HEK293 (cell line): Measurements from ENCODE around the gene LRRFIP1.

Experiments
- OVOL3 ChIP-seq: fragments of 450-650 bp; formaldehyde crosslinking; IDR thresholded peaks from 2 replicates; pipeline ENCODE4 v1.5.1; 2016; ENCODE audit warnings: missing biosample characterization, missing genetic modification characterization
- PRDM4 ChIP-seq: fragments of 450-650 bp; formaldehyde crosslinking; IDR thresholded peaks from 2 replicates; pipeline ENCODE4 v1.5.1; 2017; ENCODE audit warnings: missing biosample characterization, missing genetic modification characterization
- SETDB1 ChIP-seq: IDR thresholded peaks from one replicate; pipeline ENCODE4 v1.6.1; 2017; ENCODE audit warnings: mild to moderate bottlenecking, low read length, moderate library complexity, mixed read lengths; ENCODE audit not compliant: insufficient read length
- YY1 ChIP-seq: fragments of 450-650 bp; formaldehyde crosslinking; IDR thresholded peaks from 2 replicates; pipeline ENCODE4 v1.5.1; 2018; ENCODE audit warnings: missing biosample characterization, missing genetic modification characterization
- ZBTB8A ChIP-seq: fragments of 450-650 bp; formaldehyde crosslinking; IDR thresholded peaks from 2 replicates; pipeline ENCODE4 v1.5.1; 2016; ENCODE audit warnings: missing biosample characterization, missing genetic modification characterization
- ZIC2 ChIP-seq: fragments of 450-650 bp; formaldehyde crosslinking; IDR thresholded peaks from 2 replicates; pipeline ENCODE4 v1.5.1; 2016; ENCODE audit warnings: missing biosample characterization, missing genetic modification characterization
- ZNF121 ChIP-seq: fragments of 450-650 bp; formaldehyde crosslinking; IDR thresholded peaks from 2 replicates; pipeline ENCODE4 v1.5.1; 2016; ENCODE audit warnings: missing biosample characterization, missing genetic modification characterization
- ZNF311 ChIP-seq: fragments of 450-650 bp; formaldehyde crosslinking; IDR thresholded peaks from 2 replicates; pipeline ENCODE4 v1.5.1; 2017; ENCODE audit warnings: missing biosample characterization, missing genetic modification characterization, borderline replicate concordance
- ZNF488 ChIP-seq: fragments of 450-650 bp; formaldehyde crosslinking; IDR thresholded peaks from 2 replicates; pipeline ENCODE4 v1.5.1; 2016; ENCODE audit warnings: missing biosample characterization, missing genetic modification characterization
- ZNF529 ChIP-seq: fragments of 450-650 bp; formaldehyde crosslinking; IDR thresholded peaks from 2 replicates; pipeline ENCODE4 v1.5.1; 2017; ENCODE audit warnings: missing genetic modification characterization, missing biosample characterization; ENCODE audit not compliant: insufficient replicate concordance
- ZNF544 ChIP-seq: fragments of 450-650 bp; formaldehyde crosslinking; IDR thresholded peaks from 2 replicates; pipeline ENCODE4 v1.5.0; 2017; ENCODE audit warnings: missing biosample characterization, missing genetic modification characterization
- TF ChIP-seq, protein P1 (sequence below): fragments of 450-650 bp; formaldehyde crosslinking; IDR thresholded peaks from 2 replicates; pipeline ENCODE4 v1.5.1; 2016; ENCODE audit warnings: missing biosample characterization, missing genetic modification characterization
- TF ChIP-seq, protein P2 (sequence below): fragments of 450-650 bp; IDR thresholded peaks from 2 replicates; pipeline ENCODE4 v1.5.1; 2018; ENCODE audit warnings: missing biosample characterization, missing genetic modification characterization

- TF ChIP-seq ZNF529 (no peak), PRDM4 (no peak), ZNF311 (no peak), SETDB1 (no peak), ZNF488 (tag by site-specific recombination) (no peak), ZNF544 (no peak), YY1 (tag by site-specific recombination) (no peak), ZBTB8A (tag by site-specific recombination) (no peak), ZNF121 (tag by site-specific recombination) (no peak), ZIC2 (tag by site-specific recombination) (no peak), OVOL3 (no peak)
- TF ChIP-seq, protein P1, sequence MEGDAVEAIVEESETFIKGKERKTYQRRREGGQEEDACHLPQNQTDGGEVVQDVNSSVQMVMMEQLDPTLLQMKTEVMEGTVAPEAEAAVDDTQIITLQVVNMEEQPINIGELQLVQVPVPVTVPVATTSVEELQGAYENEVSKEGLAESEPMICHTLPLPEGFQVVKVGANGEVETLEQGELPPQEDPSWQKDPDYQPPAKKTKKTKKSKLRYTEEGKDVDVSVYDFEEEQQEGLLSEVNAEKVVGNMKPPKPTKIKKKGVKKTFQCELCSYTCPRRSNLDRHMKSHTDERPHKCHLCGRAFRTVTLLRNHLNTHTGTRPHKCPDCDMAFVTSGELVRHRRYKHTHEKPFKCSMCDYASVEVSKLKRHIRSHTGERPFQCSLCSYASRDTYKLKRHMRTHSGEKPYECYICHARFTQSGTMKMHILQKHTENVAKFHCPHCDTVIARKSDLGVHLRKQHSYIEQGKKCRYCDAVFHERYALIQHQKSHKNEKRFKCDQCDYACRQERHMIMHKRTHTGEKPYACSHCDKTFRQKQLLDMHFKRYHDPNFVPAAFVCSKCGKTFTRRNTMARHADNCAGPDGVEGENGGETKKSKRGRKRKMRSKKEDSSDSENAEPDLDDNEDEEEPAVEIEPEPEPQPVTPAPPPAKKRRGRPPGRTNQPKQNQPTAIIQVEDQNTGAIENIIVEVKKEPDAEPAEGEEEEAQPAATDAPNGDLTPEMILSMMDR (tag by site-specific recombination) = no peak
- TF ChIP-seq, protein P2, sequence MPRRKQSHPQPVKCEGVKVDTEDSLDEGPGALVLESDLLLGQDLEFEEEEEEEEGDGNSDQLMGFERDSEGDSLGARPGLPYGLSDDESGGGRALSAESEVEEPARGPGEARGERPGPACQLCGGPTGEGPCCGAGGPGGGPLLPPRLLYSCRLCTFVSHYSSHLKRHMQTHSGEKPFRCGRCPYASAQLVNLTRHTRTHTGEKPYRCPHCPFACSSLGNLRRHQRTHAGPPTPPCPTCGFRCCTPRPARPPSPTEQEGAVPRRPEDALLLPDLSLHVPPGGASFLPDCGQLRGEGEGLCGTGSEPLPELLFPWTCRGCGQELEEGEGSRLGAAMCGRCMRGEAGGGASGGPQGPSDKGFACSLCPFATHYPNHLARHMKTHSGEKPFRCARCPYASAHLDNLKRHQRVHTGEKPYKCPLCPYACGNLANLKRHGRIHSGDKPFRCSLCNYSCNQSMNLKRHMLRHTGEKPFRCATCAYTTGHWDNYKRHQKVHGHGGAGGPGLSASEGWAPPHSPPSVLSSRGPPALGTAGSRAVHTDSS (tag by site-specific recombination) = no peak
Measured at GRCh38 chr2:237747189-237747588, 119.8 kb downstream of the LRRFIP1 start.
